GM23338 (cell line): ENCODE results near the gene NR2C2. TPM values are rescaled to one million over a fixed set of nuclear protein-coding genes. Genes with fewer than 3 reads are reported as not detected.

ENCODE experiments used
- ATAC-seq: fragments of 200-7000 bp; cut with Tn5 transposase; 3 replicates; pipeline ENCODE4 v1.9.1; 2020
- DNase-seq: peaks from one replicate; pipeline ENCODE4 v3.0.0-alpha.2; 2015; ENCODE audit warnings: low spot score
- H2AFZ ChIP-seq: fragments of 200-600 bp; sonication (generic); 2 replicates; pipeline ENCODE4 v1.8.0; 2016; ENCODE audit warnings: antibody characterized with exemption, mild to moderate bottlenecking, moderate library complexity
- H3F3A ChIP-seq: fragments of 200-600 bp; sonication (generic); replicated peaks from 2 replicates; pipeline ENCODE4 v1.8.0; 2017; ENCODE audit warnings: antibody characterized with exemption, mixed run types, low read depth
- H3K27ac ChIP-seq: fragments of 200-600 bp; sonication (generic); 2 replicates; pipeline ENCODE4 v1.6.1; 2016; ENCODE audit warnings: low read depth
- H3K27me3 ChIP-seq: fragments of 200-600 bp; sonication (generic); 2 replicates; pipeline ENCODE4 v1.8.0; 2016; ENCODE audit warnings: mild to moderate bottlenecking, mixed run types, moderate library complexity; ENCODE audit not compliant: insufficient read depth
- H3K36me3 ChIP-seq: fragments of 200-600 bp; sonication (generic); 2 replicates; pipeline ENCODE4 v1.8.0; 2016; ENCODE audit warnings: mild to moderate bottlenecking; ENCODE audit not compliant: insufficient read depth
- H3K4me1 ChIP-seq: fragments of 200-600 bp; sonication (generic); 2 replicates; pipeline ENCODE4 v1.8.0; 2016; ENCODE audit warnings: mild to moderate bottlenecking, moderate library complexity; ENCODE audit not compliant: insufficient read depth
- H3K4me2 ChIP-seq: fragments of 200-600 bp; sonication (generic); 2 replicates; pipeline ENCODE4 v1.7.1; 2017; ENCODE audit warnings: mixed run types
- H3K4me3 ChIP-seq: fragments of 200-600 bp; sonication (generic); 2 replicates; pipeline ENCODE4 v1.6.1; 2016; ENCODE audit warnings: mixed run types
- H3K79me2 ChIP-seq: fragments of 200-600 bp; sonication (generic); replicated peaks from 2 replicates; pipeline ENCODE4 v1.8.0; 2017; ENCODE audit warnings: mild to moderate bottlenecking; ENCODE audit not compliant: insufficient read depth
- H3K9me2 ChIP-seq: fragments of 200-600 bp; sonication (generic); 2 replicates; pipeline ENCODE4 v1.8.0; 2017; ENCODE audit not compliant: insufficient read depth
- H4K20me1 ChIP-seq: fragments of 200-600 bp; sonication (generic); replicated peaks from 2 replicates; pipeline ENCODE4 v1.8.0; 2017; ENCODE audit warnings: mild to moderate bottlenecking; ENCODE audit not compliant: insufficient read depth
- H3K27ac Mint-ChIP-seq: 2 replicates; pipeline ENCODE4 v1.8.0; 2020; ENCODE audit warnings: inconsistent platforms, mild to moderate bottlenecking, moderate library complexity, mixed read lengths
- H3K27me3 Mint-ChIP-seq: 3 replicates; pipeline ENCODE4 v1.8.0; 2022; ENCODE audit warnings: low read depth, mild to moderate bottlenecking, moderate library complexity, mixed read lengths, inconsistent platforms; ENCODE audit not compliant: insufficient read depth, poor library complexity
- H3K36me3 Mint-ChIP-seq: 3 replicates; pipeline ENCODE4 v1.8.0; 2021; ENCODE audit warnings: low read depth, mild to moderate bottlenecking, inconsistent platforms, moderate library complexity, mixed read lengths
- H3K4me1 Mint-ChIP-seq: 3 replicates; pipeline ENCODE4 v1.8.0; 2020; ENCODE audit warnings: mild to moderate bottlenecking, inconsistent platforms, mixed read lengths
- H3K4me3 Mint-ChIP-seq: 3 replicates; pipeline ENCODE4 v1.8.0; 2021; ENCODE audit warnings: moderate library complexity, mild to moderate bottlenecking, inconsistent platforms, mixed read lengths
- H3K9me3 Mint-ChIP-seq: 3 replicates; pipeline ENCODE4 v1.8.0; 2020; ENCODE audit warnings: moderate library complexity, mild to moderate bottlenecking, inconsistent platforms, mixed read lengths
- CREB1 ChIP-seq: fragments of 250-450 bp; sonication (Bioruptor Pico); IDR thresholded peaks from 2 replicates; pipeline ENCODE4 v1.5.0; 2020; ENCODE audit warnings: low read depth, mild to moderate bottlenecking, moderate library complexity
- EZH2 ChIP-seq: fragments of 200-600 bp; sonication (generic); IDR thresholded peaks from one replicate; pipeline ENCODE4 v1.8.0; 2017; ENCODE audit warnings: antibody characterized with exemption, mild to moderate bottlenecking, low read depth; ENCODE audit not compliant: unreplicated experiment
- NANOG ChIP-seq: IDR thresholded peaks from 2 replicates; pipeline ENCODE4 v1.6.1; 2016; ENCODE audit warnings: antibody characterized with exemption, borderline replicate concordance
- POLR2AphosphoS5 ChIP-seq: IDR thresholded peaks from 2 replicates; pipeline ENCODE4 v1.6.1; 2016; ENCODE audit warnings: antibody characterized with exemption, low read depth
- ZNF114 ChIP-seq: fragments of 250-450 bp; sonication (Bioruptor Pico); IDR thresholded peaks from 2 replicates; pipeline ENCODE4 v1.5.0; 2020; ENCODE audit warnings: mild to moderate bottlenecking, moderate library complexity
- ZNF331 ChIP-seq: fragments of 250-450 bp; sonication (Bioruptor Pico); IDR thresholded peaks from 2 replicates; pipeline ENCODE4 v1.5.0; 2020; ENCODE audit warnings: low read depth, mild to moderate bottlenecking, moderate library complexity
- polyA plus RNA-seq: library from polyadenylated mRNA; unstranded; fragments of >200 nt; fragmentation: Nextera tagmentation; extraction: Ambion mirVana; gene quantifications from 2 replicates; pipeline ENCODE4 v1.2.1, GENCODE V29; 2016
- total RNA-seq: library from RNA; depleted of rRNA; stranded (reverse); fragments of >200 nt; shearing (Covaris generic); gene quantifications from 2 replicates; pipeline ENCODE4 v1.2.3, GENCODE V29; 2014
- TF ChIP-seq, protein P1 (sequence below): fragments of 250-450 bp; sonication (Bioruptor Pico); IDR thresholded peaks from 2 replicates; pipeline ENCODE4 v1.5.0; 2020; ENCODE audit warnings: mild to moderate bottlenecking, moderate library complexity
- TF ChIP-seq, protein P2 (sequence below), 2 experiments: fragments of 200-600 bp in 1 of 2; sonication (generic) in 1 of 2; conservative IDR thresholded peaks; 2 replicates each; pipeline versions ENCODE4 v1.5.1 to v1.6.1; 2016 to 2017; ENCODE audit warnings: antibody characterized with exemption in 2 of 2, low read depth in 2 of 2, mild to moderate bottlenecking in 2 of 2, moderate library complexity in 1 of 2
- TF ChIP-seq, protein P3 (sequence below): IDR thresholded peaks from 2 replicates; pipeline ENCODE4 v1.6.1; 2016; ENCODE audit warnings: antibody characterized with exemption

NR2C2 gene
- total and polyA plus RNA-seq, 2 experiments from 2014 or later, result 12.0 to 57.2 TPM

DNA sequence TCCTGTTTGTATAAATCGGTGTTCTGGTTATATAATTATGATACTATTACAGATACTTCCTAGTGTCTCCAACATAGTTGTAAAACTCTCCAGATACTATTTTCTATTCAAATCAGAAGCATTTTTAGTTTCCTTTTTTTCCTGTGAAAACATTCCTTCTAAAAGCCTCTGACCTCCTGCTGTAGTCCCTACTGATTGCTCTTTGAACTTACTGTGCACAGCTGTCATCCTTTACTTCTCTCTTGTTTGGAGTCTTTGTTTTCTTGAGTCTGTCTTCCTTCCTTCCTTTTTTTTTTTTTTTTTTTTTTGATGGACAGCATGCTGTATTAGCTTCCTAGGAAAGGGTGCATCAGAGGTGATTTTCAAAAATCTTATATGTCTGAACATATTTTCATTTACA, 28.9 kb downstream of the NR2C2 start:
- H3K4me2 ChIP-seq, result no peak overlapping the region
- TF ChIP-seq POLR2AphosphoS5 (no peak), NANOG (no peak), ZNF114 (CRISPR knock-in tag) (no peak)
- TF ChIP-seq, protein P1, sequence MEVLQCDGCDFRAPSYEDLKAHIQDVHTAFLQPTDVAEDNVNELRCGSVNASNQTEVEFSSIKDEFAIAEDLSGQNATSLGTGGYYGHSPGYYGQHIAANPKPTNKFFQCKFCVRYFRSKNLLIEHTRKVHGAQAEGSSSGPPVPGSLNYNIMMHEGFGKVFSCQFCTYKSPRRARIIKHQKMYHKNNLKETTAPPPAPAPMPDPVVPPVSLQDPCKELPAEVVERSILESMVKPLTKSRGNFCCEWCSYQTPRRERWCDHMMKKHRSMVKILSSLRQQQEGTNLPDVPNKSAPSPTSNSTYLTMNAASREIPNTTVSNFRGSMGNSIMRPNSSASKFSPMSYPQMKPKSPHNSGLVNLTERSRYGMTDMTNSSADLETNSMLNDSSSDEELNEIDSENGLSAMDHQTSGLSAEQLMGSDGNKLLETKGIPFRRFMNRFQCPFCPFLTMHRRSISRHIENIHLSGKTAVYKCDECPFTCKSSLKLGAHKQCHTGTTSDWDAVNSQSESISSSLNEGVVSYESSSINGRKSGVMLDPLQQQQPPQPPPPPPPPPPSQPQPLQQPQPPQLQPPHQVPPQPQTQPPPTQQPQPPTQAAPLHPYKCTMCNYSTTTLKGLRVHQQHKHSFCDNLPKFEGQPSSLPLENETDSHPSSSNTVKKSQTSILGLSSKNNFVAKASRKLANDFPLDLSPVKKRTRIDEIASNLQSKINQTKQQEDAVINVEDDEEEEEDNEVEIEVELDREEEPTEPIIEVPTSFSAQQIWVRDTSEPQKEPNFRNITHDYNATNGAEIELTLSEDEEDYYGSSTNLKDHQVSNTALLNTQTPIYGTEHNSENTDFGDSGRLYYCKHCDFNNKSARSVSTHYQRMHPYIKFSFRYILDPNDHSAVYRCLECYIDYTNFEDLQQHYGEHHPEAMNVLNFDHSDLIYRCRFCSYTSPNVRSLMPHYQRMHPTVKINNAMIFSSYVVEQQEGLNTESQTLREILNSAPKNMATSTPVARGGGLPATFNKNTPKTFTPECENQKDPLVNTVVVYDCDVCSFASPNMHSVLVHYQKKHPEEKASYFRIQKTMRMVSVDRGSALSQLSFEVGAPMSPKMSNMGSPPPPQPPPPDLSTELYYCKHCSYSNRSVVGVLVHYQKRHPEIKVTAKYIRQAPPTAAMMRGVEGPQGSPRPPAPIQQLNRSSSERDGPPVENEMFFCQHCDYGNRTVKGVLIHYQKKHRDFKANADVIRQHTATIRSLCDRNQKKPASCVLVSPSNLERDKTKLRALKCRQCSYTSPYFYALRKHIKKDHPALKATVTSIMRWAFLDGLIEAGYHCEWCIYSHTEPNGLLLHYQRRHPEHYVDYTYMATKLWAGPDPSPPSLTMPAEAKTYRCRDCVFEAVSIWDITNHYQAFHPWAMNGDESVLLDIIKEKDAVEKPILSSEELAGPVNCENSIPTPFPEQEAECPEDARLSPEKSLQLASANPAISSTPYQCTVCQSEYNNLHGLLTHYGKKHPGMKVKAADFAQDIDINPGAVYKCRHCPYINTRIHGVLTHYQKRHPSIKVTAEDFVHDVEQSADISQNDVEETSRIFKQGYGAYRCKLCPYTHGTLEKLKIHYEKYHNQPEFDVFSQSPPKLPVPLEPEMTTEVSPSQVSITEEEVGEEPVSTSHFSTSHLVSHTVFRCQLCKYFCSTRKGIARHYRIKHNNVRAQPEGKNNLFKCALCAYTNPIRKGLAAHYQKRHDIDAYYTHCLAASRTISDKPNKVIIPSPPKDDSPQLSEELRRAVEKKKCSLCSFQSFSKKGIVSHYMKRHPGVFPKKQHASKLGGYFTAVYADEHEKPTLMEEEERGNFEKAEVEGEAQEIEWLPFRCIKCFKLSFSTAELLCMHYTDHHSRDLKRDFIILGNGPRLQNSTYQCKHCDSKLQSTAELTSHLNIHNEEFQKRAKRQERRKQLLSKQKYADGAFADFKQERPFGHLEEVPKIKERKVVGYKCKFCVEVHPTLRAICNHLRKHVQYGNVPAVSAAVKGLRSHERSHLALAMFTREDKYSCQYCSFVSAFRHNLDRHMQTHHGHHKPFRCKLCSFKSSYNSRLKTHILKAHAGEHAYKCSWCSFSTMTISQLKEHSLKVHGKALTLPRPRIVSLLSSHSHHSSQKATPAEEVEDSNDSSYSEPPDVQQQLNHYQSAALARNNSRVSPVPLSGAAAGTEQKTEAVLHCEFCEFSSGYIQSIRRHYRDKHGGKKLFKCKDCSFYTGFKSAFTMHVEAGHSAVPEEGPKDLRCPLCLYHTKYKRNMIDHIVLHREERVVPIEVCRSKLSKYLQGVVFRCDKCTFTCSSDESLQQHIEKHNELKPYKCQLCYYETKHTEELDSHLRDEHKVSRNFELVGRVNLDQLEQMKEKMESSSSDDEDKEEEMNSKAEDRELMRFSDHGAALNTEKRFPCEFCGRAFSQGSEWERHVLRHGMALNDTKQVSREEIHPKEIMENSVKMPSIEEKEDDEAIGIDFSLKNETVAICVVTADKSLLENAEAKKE (CRISPR knock-in tag), result no peak
- no peaks in the 10 kb centered on the region for H3K9me3 Mint-ChIP-seq
- H3F3A ChIP-seq, result no peaks in the 10 kb centered on the region
- H3K4me3 ChIP-seq, result no peak overlapping the region
- peaks cover 20% of the 10 kb centered on the region for H3K36me3 Mint-ChIP-seq
- H3K4me1 ChIP-seq, result no peaks in the 10 kb centered on the region
- H3K27ac ChIP-seq, result no peak overlapping the region
- no peaks in the 10 kb centered on the region for H3K27me3 Mint-ChIP-seq
- peaks cover 2% of the 10 kb centered on the region; the same call in 1 of the 3 replicates for H3K4me1 Mint-ChIP-seq
- H3K27ac Mint-ChIP-seq, result no peak overlapping the region
- H3K79me2 ChIP-seq, result peaks cover 95% of the 10 kb centered on the region
- no peaks in the 10 kb centered on the region for H3K27me3 ChIP-seq
- H3K9me2 ChIP-seq, result no peaks in the 10 kb centered on the region
- H3K4me3 Mint-ChIP-seq, result no peak overlapping the region
- H4K20me1 ChIP-seq, result peaks cover 38% of the 10 kb centered on the region; the same call in 1 of the 2 replicates
- DNase-seq, result no peak
- no peak overlapping the region for H2AFZ ChIP-seq
- ATAC-seq, result no peak
- no peaks in the 10 kb centered on the region for H3K36me3 ChIP-seq

DNA sequence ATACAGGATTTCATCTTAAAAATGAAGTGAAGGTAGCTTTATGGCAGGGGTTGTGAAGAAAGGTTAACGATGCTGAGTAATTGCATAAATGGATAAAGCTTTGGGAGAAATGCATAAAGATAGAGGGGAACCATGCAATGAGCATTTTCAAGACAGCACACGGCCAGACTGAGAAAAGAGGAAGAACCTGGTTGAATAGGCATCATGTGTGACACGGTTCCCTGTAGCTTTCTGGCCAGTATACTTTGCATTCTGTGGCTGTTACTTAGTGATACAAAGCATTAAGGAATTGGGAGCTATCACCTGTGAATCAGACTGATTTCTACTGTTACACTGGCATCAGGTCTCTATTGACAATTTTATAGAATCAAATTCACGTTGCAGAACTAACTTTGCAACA, 33.3 kb downstream of the NR2C2 start:
- Histone ChIP-seq H3F3A (no peaks in the 10 kb centered on the region), H3K36me3 (no peaks in the 10 kb centered on the region), H3K27me3 (no peaks in the 10 kb centered on the region), H3K79me2 (peaks cover 90% of the 10 kb centered on the region), H3K27ac (no peak overlapping the region), H3K4me2 (no peak overlapping the region), H3K4me1 (no peaks in the 10 kb centered on the region), H3K9me2 (no peaks in the 10 kb centered on the region), H4K20me1 (peaks cover 33% of the 10 kb centered on the region), H3K4me3 (no peak overlapping the region), H2AFZ (no peak overlapping the region)
- H3K9me3 Mint-ChIP-seq, result no peaks in the 10 kb centered on the region
- no peak overlapping the region for H3K27ac Mint-ChIP-seq
- no peak for ATAC-seq
- H3K27me3 Mint-ChIP-seq, result no peaks in the 10 kb centered on the region
- no peak overlapping the region for H3K4me3 Mint-ChIP-seq
- DNase-seq, result no peak
- peaks cover 2% of the 10 kb centered on the region; the same call in 1 of the 3 replicates for H3K4me1 Mint-ChIP-seq
- H3K36me3 Mint-ChIP-seq, result no peaks in the 10 kb centered on the region
- no peak for TF ChIP-seq EZH2
- TF ChIP-seq ZNF114 (CRISPR knock-in tag), result no peak
- TF ChIP-seq POLR2AphosphoS5, result no peak
- TF ChIP-seq, protein P2, sequence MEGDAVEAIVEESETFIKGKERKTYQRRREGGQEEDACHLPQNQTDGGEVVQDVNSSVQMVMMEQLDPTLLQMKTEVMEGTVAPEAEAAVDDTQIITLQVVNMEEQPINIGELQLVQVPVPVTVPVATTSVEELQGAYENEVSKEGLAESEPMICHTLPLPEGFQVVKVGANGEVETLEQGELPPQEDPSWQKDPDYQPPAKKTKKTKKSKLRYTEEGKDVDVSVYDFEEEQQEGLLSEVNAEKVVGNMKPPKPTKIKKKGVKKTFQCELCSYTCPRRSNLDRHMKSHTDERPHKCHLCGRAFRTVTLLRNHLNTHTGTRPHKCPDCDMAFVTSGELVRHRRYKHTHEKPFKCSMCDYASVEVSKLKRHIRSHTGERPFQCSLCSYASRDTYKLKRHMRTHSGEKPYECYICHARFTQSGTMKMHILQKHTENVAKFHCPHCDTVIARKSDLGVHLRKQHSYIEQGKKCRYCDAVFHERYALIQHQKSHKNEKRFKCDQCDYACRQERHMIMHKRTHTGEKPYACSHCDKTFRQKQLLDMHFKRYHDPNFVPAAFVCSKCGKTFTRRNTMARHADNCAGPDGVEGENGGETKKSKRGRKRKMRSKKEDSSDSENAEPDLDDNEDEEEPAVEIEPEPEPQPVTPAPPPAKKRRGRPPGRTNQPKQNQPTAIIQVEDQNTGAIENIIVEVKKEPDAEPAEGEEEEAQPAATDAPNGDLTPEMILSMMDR (conservative IDR thresholded peaks at IDR 0.05; ENCODE audit: low read depth in 2 of 2), result no peak
- no peak for TF ChIP-seq ZNF331
- no peak for TF ChIP-seq CREB1 (CRISPR knock-in tag)
- TF ChIP-seq, protein P3, sequence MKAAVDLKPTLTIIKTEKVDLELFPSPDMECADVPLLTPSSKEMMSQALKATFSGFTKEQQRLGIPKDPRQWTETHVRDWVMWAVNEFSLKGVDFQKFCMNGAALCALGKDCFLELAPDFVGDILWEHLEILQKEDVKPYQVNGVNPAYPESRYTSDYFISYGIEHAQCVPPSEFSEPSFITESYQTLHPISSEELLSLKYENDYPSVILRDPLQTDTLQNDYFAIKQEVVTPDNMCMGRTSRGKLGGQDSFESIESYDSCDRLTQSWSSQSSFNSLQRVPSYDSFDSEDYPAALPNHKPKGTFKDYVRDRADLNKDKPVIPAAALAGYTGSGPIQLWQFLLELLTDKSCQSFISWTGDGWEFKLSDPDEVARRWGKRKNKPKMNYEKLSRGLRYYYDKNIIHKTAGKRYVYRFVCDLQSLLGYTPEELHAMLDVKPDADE, result no peak
